ENCODE data around the gene HPDL. TPM values are rescaled to one million over a fixed set of nuclear protein-coding genes. Genes with fewer than 3 reads are reported as not detected.
"Not testable (repeated sequence)": the region's sequence is repeated elsewhere in the genome, so short reads cannot be mapped to it uniquely, and the experiment has no call there.

Gene HPDL
- 22.9 TPM for total RNA-seq

- DNase-seq (ENCODE audit: low read depth in 2 of 3, low spot score in 2 of 3) = peak in 2 of 3 donors; percentile 74 to 77
These were observed at the start of gene HPDL for GRCh38 chr1:45326627-45327623. Gene HPDL, plus strand, starts transcription at chr1:45326895. Its CDS starts 254 bp downstream, at chr1:45327149.

DNA sequence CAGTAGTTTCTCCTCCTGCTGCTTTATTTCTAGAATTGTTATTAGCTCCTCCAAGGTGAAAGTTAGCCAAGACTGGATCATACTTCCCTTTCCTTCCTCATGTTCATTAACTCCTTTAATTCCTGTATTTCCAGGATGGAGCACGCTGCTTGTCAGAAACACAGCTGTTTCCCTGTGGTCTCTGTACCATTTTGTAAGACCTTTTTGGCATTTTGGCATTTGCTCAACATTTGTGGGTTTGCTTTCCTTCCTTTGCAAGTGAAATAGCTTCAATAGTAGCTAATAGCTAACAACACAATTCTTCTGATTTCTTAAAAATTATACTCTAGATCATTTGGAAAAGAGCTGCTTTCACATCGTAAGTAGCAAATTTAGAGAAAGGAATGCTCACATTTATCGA lies 44.3 kb upstream of the HPDL start:
- peak in 1 of 3 donors; percentile 60 for DNase-seq (ENCODE audit: low read depth in 2 of 3, low spot score in 2 of 3)

- DNase-seq (ENCODE audit: low read depth in 2 of 3, low spot score in 2 of 3) = not testable (repeated sequence)
These were observed 41.8 kb upstream of the HPDL start for GRCh38 chr1:45284858-45285257.

DNA sequence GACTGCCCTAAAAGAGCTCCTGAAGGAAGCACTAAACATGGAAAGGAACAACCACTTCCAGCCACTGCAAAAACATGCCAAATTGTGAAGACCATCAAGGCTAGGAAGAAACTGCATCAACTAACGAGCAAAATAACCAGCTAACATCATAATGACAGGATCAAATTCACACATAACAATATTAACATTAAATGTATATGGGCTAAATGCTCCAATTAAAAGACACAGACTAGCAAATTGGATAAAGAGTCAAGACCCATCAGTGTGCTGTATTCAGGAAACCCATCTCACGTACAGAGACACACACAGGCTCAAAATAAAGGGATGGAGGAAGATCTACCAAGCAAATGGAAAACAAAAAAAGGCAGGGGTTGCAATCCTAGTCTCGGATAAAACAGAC lies 40.2 kb upstream of the HPDL start:
- DNase-seq (ENCODE audit: low read depth in 2 of 3, low spot score in 2 of 3) = not testable (repeated sequence)

- not testable (repeated sequence) for DNase-seq (ENCODE audit: low read depth in 2 of 3, low spot score in 2 of 3)
These were observed 35.7 kb upstream of the HPDL start for GRCh38 chr1:45291002-45291401.

GRCh38 chr1:45291716-45292115 lies 35.0 kb upstream of the HPDL start:
- no peak for DNase-seq (ENCODE audit: low read depth in 2 of 3, low spot score in 2 of 3)

DNA sequence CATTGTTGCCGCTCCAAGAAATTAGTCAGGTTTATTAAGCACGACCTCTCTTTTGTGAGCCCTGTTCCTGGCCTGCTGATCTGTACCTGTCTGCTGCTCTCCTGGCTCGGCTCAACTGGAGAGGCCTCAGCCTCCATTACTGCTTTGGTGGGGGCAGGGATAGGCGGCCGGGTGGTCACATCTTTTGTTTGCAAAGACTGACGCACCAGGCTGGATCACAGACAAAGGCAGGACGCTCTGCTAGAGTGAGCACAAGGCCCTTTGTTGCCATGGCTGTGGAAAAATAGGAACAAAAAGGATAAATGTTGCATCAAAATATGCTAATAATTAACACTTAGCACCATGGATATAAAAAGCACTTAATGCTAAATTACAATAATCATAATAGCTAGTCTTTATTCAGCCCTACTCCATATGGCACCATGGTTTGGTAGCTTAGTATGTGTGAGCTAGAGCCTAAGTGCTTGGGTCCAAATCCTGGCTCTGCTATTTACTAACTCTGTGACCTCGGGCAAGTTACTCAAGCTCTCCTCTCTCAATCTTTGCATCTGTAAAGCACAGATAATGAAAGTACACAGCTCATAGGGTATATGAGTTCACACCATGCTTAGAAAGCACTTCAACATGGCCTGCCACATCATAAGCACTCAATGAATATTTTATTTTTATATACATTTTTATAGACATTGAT lies 28.9 kb upstream of the HPDL start:
- no peak for DNase-seq (ENCODE audit: low read depth in 2 of 3, low spot score in 2 of 3)

DNA sequence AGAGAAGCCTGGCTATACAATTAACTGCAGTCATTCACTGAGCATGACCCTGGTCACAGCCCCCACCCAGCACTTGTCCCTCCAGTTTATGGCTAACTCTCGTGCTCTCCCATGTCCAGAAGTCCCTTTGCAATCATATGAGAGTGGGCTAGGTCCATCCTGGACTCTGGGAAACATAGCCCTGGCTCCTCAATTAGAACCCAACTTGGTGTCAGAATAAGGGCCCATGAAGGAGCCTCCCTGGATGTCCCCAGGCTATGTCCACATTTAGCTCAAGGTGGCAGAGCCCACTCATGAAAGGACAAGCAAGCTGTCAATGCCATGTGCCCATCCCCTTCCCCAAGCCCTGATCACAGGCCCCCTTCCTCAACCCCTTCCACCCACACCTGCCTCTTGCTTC lies 27.4 kb upstream of the HPDL start:
- DNase-seq (ENCODE audit: low read depth in 2 of 3, low spot score in 2 of 3) = no peak

DNA sequence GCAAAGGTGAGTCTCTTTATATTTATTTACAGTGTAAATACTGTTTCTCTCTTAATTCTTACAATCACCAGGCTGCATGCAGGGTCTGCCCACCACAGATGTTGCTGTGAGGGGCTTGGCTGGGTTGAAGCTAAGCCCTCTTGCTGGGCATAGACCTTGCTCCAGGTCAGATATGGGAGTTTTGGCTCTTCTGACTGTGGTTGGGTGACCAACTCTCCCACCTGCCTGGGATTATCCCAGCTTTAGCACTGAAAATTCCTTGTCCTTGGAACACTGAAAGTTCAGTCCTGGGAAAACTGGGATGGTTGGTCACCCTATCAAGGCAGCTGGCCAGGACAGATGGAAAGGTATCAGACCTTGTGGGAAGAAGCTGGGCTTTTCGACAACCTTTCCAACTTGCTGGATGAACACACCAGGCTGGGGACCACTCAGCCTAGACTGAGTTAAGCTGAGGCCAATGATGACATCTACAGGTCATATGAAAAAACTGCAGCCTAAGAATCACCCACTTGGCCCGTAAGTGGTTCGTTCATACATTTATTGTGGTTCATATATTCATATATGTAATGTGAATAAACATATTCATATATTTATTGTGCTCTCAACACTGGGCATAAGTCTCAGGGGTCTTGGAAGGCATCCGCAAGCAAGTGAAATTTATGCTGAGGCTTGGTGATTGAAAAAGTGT lies 26.6 kb upstream of the HPDL start:
- DNase-seq (ENCODE audit: low read depth in 2 of 3, low spot score in 2 of 3) = peak; percentile 29 to 88 (median 62)

DNA sequence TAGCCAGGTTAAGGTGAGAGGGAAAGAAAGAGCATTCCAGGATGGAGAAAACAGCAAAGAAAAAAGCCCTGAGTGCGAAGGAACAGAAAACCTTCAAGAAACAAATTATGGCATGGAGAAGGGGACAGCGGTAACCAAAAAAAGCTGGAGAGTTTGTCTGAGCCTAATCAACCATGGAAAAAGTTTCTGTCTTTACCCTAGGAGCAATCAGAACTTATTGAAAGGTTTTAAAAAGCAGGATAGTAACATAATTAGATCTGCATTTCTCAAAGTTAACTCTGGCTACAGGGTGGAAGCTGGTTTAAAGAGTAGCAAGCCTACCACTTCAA lies 26.1 kb upstream of the HPDL start:
- DNase-seq (ENCODE audit: low read depth in 2 of 3, low spot score in 2 of 3) = no peak

GRCh38 chr1:45302505-45303150 lies 24.1 kb upstream of the HPDL start:
- no peak for DNase-seq (ENCODE audit: low read depth in 2 of 3, low spot score in 2 of 3)

GRCh38 chr1:45303520-45304310 lies 23.0 kb upstream of the HPDL start:
- DNase-seq (ENCODE audit: low read depth in 2 of 3, low spot score in 2 of 3) = peak; percentile 92 to 98 (median 97)

GRCh38 chr1:45304311-45305081 lies 22.2 kb upstream of the HPDL start:
- DNase-seq (ENCODE audit: low read depth in 2 of 3, low spot score in 2 of 3) = peak in 1 of 3 donors; percentile 9

GRCh38 chr1:45305231-45305630 lies 21.5 kb upstream of the HPDL start:
- no peak for DNase-seq (ENCODE audit: low read depth in 2 of 3, low spot score in 2 of 3)

GRCh38 chr1:45306319-45306718 lies 20.4 kb upstream of the HPDL start:
- no peak for DNase-seq (ENCODE audit: low read depth in 2 of 3, low spot score in 2 of 3)

- DNase-seq (ENCODE audit: low read depth in 2 of 3, low spot score in 2 of 3) = no peak
These were observed 19.8 kb upstream of the HPDL start for GRCh38 chr1:45306905-45307304.

DNA sequence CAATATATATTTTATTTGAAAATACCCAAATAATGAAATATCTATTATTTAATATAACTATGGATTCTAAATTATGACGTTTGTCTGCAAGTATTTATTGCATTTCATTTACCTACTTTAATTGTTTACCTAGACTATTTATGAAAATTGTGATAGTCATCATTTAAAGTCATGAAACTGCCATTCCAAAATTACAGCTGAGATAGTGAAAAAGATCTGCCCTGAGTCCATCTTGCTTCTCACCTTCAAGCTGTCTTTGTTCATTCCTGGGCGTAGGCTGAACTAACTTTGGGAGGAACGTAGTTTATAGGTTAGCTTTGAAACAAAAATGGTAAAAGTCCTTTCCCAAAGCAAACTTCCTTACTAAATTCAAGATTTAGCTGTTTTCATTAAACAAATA lies 12.4 kb upstream of the HPDL start:
- DNase-seq (ENCODE audit: low read depth in 2 of 3, low spot score in 2 of 3) = no peak

- no peak for DNase-seq (ENCODE audit: low read depth in 2 of 3, low spot score in 2 of 3)
These were observed 9.5 kb upstream of the HPDL start for GRCh38 chr1:45317166-45317565.

DNA sequence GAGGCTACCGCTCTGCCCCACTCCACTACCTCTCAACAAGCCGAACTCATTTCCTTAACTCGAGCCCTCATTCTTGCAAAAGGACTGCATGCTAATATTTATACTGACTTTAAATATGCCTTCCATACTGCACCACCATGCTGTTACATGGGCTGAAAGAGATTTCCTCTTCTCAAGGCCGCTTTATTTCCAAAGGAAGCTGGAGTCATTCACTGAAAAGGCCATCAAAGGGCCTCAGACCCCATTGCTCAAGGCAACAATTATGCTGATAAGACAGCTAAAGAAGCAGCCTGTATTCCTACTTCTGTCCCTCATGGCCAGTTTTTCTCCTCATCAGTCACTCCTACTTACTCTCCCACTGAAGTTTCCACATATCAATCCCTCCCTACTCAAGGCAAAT lies 6.9 kb upstream of the HPDL start:
- DNase-seq (ENCODE audit: low read depth in 2 of 3, low spot score in 2 of 3) = no peak

Data from hematopoietic multipotent progenitor cell (in vitro differentiated cells).